NCI-H446 treated with DMSO at 0.1 percent for 48 hours (cell line): ENCODE results near the gene MOBP.
"Not testable (repeated sequence)": the region's sequence is repeated elsewhere in the genome, so short reads cannot be mapped to it uniquely, and the experiment has no call there.

ENCODE experiments used
- DNase-seq: peaks from one replicate; lab custom pipeline; 2025; lab: John Stamatoyannopoulos, UW

The MOBP gene

DNA sequence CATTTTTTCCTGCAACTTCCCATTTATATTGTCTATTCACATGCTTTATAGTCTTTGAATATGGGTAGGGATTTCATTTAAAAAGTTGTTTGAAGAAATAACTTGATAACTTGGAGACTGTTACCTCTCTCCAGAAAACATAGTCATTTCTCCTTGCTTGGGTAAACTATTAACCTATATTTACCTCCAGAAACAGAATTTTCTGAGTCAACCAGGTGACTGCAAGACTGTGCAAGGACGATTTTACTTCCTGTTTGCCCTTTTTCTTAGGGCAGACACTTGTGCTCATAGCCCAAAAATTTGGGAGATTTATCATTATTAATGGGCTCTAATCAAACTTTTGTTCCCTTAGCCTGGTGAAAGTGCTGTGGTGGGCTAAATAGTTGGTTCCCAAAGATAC is 14.3 kb upstream of the MOBP start:
- DNase-seq, result no peak

- not testable (repeated sequence) for DNase-seq
Observed at GRCh38 chr3:39453872-39454271, 13.6 kb upstream of the MOBP start.

- no peak for DNase-seq
Observed at GRCh38 chr3:39454591-39455217, 12.8 kb upstream of the MOBP start.

DNA sequence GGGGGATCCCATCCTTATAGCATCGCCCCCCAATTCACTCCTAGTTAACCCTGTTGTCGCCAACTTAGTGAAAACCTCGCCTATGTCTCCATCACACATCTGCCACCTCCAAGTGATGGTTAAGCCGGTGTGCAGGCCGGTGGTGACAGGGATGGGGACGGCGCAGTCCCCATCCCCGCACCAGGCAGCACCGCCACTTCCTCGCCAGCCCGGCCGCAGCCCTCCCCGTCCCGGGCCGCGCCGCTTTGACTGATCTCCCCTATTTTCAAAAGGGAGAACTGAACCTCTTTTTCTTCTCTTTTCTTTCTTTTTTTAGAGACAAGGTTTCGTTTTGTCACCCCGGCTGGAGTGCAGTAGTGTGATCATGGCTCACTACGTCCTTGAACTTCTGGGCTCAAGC is 11.3 kb upstream of the MOBP start:
- no peak for DNase-seq

GRCh38 chr3:39457361-39457760 is 10.1 kb upstream of the MOBP start:
- no peak for DNase-seq

- DNase-seq, result not testable (repeated sequence)
Observed at GRCh38 chr3:39458579-39458978, 8.9 kb upstream of the MOBP start.

- DNase-seq, result no peak
Observed at GRCh38 chr3:39460677-39461076, 6.8 kb upstream of the MOBP start.

GRCh38 chr3:39463269-39463668 is 4.2 kb upstream of the MOBP start:
- DNase-seq, result no peak

DNA sequence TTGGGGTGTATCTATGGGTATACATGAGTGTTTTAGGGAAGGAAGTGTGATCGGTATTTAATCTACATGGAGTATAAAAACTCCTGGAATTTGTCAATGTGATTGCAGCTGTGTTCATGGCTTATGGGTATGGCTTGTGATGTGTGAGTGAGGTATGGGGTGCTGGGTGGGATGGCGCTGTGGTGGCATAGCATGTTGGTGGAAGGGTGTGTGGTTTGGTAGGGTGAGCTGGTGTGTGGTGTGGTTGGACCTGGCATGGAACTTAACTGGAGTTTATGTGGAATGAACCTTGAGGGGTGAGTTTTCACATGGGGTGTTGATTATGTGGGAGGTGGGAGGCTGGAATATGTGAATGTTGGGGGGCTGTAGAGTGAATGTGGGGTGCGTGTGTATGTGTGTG is 492 bp upstream of the MOBP start:
- no peak for DNase-seq

DNA sequence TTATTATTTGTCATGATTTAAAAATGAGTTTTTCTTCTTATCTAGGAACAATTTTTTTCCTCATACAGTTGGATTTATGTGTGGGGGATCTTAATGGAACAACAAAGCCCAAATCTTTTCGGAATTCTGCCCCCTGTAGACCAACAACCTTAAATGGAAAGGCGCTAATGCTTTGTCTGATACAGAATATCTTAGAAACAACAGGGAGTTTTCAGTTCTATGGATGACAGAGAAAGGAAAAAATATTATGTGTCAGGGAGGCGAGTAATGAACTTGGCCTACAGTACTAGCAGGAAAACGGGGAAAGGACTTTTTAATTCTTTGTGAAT is 592 bp downstream of the MOBP start:
- DNase-seq, result no peak

GRCh38 chr3:39469258-39469657 is 1.8 kb downstream of the MOBP start:
- no peak for DNase-seq

GRCh38 chr3:39469945-39470344 is 2.5 kb downstream of the MOBP start:
- DNase-seq, result no peak

DNA sequence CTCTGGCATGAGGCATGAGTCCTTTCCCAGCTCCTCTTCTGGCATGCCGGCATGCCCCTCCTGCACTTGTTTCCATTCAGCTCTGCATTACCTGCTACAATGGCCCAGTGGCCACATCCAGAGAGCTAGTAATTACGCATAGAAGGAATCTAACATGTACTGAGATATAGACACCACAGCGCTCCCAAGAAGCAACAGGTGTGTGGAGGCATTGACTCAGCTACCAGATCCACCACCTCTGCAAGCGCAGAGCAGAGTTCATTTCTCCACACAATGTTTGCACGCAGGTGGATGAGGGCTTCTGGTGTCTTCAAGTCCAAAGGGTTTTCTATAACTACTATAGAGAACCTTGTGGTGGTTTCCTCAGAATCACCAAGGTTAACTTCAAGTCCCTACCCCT is 4.2 kb downstream of the MOBP start:
- no peak for DNase-seq

- DNase-seq, result no peak
Observed at GRCh38 chr3:39473452-39474125, 6.1 kb downstream of the MOBP start.

DNA sequence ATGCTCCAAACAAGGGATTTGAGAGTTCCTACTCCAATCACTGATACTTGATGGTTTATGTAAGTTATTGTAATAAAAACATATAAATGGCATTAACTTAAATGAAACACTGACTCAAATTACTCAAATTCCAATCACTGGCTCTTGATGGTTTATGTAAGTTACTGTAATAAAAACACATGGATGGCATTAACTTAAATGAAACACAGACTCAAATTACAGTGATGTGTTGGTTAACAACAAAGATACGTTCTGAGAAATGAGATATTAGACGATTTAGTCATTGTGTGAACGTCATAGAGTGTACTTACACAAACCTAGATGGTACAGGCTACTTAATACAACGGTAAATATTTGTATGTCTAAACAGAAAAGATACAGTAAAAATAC is 6.6 kb downstream of the MOBP start:
- DNase-seq, result no peak

DNA sequence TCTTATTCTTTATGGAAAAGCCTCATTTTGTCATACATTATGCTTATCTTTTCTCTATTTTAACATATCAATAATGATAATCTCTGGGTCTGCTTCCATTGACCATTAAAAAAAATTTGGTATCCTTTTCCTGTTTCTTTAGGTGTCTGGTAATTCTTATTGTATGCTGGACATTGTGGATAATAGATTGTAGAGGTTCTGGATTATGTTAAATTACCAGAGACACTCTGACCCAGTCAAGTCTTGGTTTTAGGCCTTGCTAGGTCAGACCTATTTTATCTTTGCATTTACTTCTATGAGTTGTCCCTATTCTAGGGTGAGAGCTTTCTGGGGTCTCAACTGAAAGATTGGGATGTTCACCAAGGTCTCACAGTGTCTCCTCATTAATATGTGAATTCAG is 9.3 kb downstream of the MOBP start:
- no peak for DNase-seq

DNA sequence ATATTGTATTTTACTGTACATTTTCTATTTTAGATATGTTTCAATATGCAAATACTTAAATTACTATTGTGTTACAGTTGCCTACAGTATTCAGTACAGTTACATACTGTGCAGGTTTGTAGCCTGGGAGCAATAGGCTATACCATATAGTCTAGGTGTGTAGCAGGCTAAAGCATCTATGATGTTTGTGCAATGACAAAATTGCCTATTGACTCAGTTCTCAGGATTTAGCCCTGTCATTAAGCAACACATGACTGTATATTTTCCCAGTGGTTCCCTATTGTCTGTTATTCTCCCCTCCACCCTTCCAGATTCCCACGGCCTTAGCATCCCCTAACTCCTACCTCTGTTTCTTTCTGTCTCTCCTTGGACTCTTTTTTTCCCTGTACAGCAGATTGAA is 10.7 kb downstream of the MOBP start:
- no peak for DNase-seq

GRCh38 chr3:39479701-39480414 is 12.4 kb downstream of the MOBP start:
- no peak for DNase-seq

- DNase-seq, result no peak
Observed at GRCh38 chr3:39485547-39485946, 18.1 kb downstream of the MOBP start.

GRCh38 chr3:39491014-39491413 is 23.5 kb downstream of the MOBP start:
- DNase-seq, result no peak

- DNase-seq, result no peak
Observed at GRCh38 chr3:39491733-39492350, 24.4 kb downstream of the MOBP start.

DNA sequence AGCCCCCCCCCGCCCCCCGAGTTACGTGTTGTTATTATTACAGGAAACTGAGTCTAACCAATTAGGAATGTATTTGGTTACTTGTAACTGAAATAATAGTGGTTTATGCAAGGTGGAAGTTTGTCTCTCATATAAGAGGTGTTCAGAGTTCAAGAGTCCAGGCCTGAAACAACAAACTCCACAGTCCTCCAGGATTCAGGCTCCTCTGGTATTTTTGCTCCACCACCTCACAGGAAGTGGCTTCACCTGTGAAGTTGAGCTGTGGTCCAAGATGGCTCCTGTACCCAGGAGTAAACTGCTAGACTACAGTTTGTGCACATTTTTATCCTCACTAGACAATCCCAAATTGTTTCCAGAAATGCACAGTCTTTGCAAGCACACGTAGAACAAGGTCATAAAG is 27.3 kb downstream of the MOBP start:
- DNase-seq, result no peak

DNA sequence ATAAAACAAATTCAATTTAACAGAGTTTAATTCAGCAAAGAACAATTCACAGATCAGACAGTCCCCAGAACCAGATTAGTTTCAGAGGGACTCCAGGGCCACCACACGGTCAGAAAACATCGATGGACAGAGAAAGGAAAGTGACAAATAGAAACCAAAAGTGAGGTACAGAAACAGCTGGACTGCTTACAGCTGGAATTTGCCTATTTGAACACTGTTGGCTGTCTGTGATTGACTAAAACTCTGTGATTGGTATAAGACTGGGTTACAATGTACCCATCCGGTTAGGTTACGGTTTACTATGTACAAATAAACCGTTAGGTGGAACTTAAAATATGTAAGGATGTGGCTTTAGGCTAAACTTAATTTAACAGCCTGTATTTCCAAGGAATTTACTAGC is 30.3 kb downstream of the MOBP start:
- no peak for DNase-seq
